Peyer's patch (tissue), 4 donors: ENCODE results near the gene CGNL1. TPM values are rescaled to one million over a fixed set of nuclear protein-coding genes. Genes with fewer than 3 reads are reported as not detected.

ENCODE experiments used
- DNase-seq, 3 donors: peaks; one replicate each; pipeline ENCODE4 v3.0.0-alpha.2; 2017 to 2019
- H3K27ac ChIP-seq, 4 donors: fragments of 200-600 bp; sonication (generic); one replicate each; pipeline ENCODE4 v1.5.1; 2016 to 2019
- H3K27me3 ChIP-seq, 2 donors: fragments of 200-600 bp; sonication (generic); one replicate each; pipeline ENCODE4 v1.5.1; 2019
- H3K36me3 ChIP-seq, 3 donors: fragments of 200-600 bp; sonication (generic); one replicate each; pipeline ENCODE4 v1.5.1; 2016 to 2019
- H3K4me1 ChIP-seq, 4 donors: fragments of 200-600 bp; sonication (generic); one replicate each; pipeline ENCODE4 v1.5.1; 2016 to 2019
- H3K4me3 ChIP-seq, 4 donors: fragments of 200-600 bp; sonication (generic); 1 replicate in 3 of 4; 2 replicates in 1 of 4; pipeline ENCODE4 v1.5.1; 2016 to 2019; ENCODE audit warnings: mild to moderate bottlenecking in 1 of 4
- H3K9me3 ChIP-seq, 4 donors: fragments of 200-600 bp; sonication (generic); one replicate each; pipeline ENCODE4 v1.5.1; 2016 to 2019; ENCODE audit warnings: mild to moderate bottlenecking in 1 of 4
- POLR2A ChIP-seq, 2 donors: fragments of 450-650 bp; IDR thresholded peaks; one replicate each; pipeline ENCODE4 v1.5.1; 2017; ENCODE audit warnings: antibody characterized with exemption in 2 of 2, mild to moderate bottlenecking in 2 of 2, moderate library complexity in 2 of 2
- total RNA-seq, 4 donors: library from RNA; depleted of rRNA; stranded (reverse); fragments of >200 nt; gene quantifications; one replicate each; pipeline ENCODE4 v1.1.0, GENCODE V29; 2016
- TF ChIP-seq, protein P1 (sequence below), 6 experiments: fragments of 450-650 bp in 4 of 6; fragments of 200-600 bp in 2 of 6; sonication (generic) in 1 of 6; IDR thresholded peaks; one replicate each; pipeline ENCODE4 v1.5.1; 2017 to 2019; ENCODE audit warnings: antibody characterized with exemption in 6 of 6, mild to moderate bottlenecking in 3 of 6, moderate library complexity in 1 of 6

Gene CGNL1
- total RNA-seq, 4 donors from 2014 or later, result 1.2 to 9.9 (median 2.1) TPM

DNA sequence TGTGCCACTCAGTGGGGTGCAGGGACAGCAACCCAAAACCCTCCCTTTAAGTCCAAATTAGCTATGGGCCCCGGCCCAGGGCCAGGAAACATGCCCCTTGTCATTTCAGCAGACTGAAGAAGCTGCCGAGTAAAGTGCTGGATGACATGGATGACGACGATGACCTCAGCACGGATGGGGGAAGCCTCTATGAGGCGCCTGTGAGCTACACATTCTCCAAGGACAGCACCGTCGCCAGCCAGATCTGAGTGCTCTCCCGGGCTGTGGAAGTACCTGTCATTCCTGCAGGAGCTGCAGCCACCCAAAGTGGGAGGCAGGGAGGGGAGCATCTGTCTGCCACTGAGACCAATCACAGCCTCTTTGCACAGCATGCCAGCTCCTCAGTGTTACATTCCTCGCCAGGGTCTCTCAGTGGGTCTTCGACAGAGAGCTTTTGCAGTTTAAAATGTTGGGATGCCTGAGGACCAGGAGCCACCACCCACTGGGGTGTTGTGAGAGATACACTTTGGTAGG lies 171.0 kb downstream of the CGNL1 start:
- Histone ChIP-seq H3K4me3 (no peak overlapping the region), H3K9me3 (no peaks in the 10 kb centered on the region), H3K4me1 (no peaks in the 10 kb centered on the region), H3K27me3 (no peaks in the 10 kb centered on the region), H3K27ac (no peak overlapping the region), H3K36me3 (no peaks in the 10 kb centered on the region)
- TF ChIP-seq, protein P1, sequence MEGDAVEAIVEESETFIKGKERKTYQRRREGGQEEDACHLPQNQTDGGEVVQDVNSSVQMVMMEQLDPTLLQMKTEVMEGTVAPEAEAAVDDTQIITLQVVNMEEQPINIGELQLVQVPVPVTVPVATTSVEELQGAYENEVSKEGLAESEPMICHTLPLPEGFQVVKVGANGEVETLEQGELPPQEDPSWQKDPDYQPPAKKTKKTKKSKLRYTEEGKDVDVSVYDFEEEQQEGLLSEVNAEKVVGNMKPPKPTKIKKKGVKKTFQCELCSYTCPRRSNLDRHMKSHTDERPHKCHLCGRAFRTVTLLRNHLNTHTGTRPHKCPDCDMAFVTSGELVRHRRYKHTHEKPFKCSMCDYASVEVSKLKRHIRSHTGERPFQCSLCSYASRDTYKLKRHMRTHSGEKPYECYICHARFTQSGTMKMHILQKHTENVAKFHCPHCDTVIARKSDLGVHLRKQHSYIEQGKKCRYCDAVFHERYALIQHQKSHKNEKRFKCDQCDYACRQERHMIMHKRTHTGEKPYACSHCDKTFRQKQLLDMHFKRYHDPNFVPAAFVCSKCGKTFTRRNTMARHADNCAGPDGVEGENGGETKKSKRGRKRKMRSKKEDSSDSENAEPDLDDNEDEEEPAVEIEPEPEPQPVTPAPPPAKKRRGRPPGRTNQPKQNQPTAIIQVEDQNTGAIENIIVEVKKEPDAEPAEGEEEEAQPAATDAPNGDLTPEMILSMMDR (IDR thresholded peaks at IDR 0.05), result no peak
- no peak for TF ChIP-seq POLR2A (IDR thresholded peaks at IDR 0.05)
- no peak for DNase-seq

DNA sequence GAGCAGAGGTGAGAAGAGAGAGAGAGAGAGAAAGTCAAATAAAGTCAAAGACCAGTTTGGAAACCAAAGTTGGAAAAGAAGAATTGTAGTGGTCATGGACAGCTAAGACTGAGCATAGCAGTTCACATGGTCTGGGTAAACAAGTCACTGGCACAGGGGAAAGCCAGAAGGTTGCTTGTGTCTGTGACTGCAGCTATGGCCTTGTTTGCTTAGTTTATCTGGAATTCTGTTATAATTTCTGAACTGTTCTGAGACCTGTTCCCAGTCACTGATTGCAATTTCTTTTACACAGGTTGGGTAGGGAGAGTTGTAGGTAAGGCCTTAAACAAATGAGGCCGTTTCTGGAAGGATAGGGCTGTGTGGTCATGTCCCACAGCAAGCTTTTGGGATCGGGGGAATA lies 172.0 kb downstream of the CGNL1 start:
- no peak for DNase-seq
- H3K4me3 ChIP-seq, result no peak overlapping the region

DNA sequence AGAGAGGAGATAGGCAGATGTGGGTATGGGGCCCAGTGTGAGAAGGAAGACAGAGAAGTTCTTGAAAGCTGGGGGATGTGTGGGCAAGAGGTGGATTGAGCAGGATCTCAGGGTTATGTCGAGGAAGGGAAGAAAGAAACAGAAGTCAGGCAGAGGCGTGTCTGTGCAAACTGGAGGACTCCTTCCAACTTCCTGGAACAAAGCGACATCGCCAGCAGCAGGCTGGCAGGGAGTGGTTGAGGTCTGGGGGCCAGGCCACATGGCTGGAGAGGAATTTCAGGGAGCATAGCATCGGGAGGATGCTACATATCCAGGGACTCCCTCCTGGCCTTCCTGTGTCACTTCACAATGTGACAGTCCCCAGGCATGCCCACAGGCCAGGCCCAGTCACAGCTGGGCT lies 172.5 kb downstream of the CGNL1 start:
- TF ChIP-seq, protein P1 (IDR thresholded peaks at IDR 0.05), result no peak
- no peak for TF ChIP-seq POLR2A (IDR thresholded peaks at IDR 0.05)
- no peak overlapping the region for H3K4me3 ChIP-seq
- H3K27me3 ChIP-seq, result no peaks in the 10 kb centered on the region
- no peak for DNase-seq
- H3K27ac ChIP-seq, result no peak overlapping the region
- H3K36me3 ChIP-seq, result no peaks in the 10 kb centered on the region
- no peaks in the 10 kb centered on the region for H3K9me3 ChIP-seq
- no peaks in the 10 kb centered on the region for H3K4me1 ChIP-seq

More for the DNA sequence above, 172.0 kb downstream of the CGNL1 start:
- H3K36me3 ChIP-seq, result no peaks in the 10 kb centered on the region
- H3K27ac ChIP-seq, result no peak overlapping the region
- H3K9me3 ChIP-seq, result no peaks in the 10 kb centered on the region
- no peaks in the 10 kb centered on the region for H3K4me1 ChIP-seq
- no peaks in the 10 kb centered on the region for H3K27me3 ChIP-seq
- TF ChIP-seq POLR2A (IDR thresholded peaks at IDR 0.05), result no peak
- TF ChIP-seq, protein P1 (IDR thresholded peaks at IDR 0.05), result no peak

DNA sequence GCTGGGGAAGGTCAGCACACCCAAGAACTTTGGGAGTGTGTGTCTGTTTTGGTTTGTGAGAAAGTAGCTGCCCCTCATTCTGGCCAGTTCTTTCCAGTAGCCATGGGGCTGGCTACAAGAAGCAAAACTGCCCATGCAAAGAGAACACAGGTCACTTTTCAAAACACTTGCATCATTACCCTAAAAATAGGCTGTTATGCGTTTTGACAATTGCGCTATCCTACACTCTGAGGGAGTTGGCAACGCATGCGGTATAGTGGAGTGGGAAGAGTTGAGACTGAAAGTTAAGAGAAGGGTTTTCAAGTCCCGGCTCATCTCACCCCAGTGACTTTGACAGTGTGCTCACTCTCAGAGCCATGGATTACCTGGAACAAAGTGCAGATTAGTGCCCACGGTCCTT lies 173.6 kb downstream of the CGNL1 start:
- no peak overlapping the region for H3K4me3 ChIP-seq
- no peak overlapping the region for H3K27ac ChIP-seq
- no peak for TF ChIP-seq POLR2A (IDR thresholded peaks at IDR 0.05)
- TF ChIP-seq, protein P1 (IDR thresholded peaks at IDR 0.05), result no peak
- no peaks in the 10 kb centered on the region for H3K36me3 ChIP-seq
- no peak for DNase-seq
- H3K9me3 ChIP-seq, result no peaks in the 10 kb centered on the region
- H3K4me1 ChIP-seq, result peaks cover 0 to under 1% (median 0%) of the 10 kb centered on the region in 4 donors
- H3K27me3 ChIP-seq, result no peaks in the 10 kb centered on the region

DNA sequence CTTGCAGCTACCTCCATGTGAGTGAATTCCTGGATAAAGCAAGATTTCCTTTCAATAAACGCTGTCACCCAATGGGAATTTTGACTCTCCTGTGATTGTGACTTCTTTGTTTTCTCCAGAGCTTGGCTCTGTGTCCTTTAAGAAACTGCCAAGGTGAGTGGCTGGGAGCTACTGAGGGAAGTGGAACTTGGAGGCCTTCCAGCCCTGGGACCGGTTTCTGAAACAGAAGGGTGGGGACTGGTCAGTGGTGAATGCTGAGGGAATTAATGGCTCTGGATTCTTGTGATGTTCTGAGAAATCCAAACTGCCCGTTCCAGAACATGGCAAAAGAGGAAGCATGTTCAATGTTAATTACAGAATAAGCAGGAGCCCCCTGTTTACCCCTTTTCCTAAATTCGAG lies 174.3 kb downstream of the CGNL1 start:
- TF ChIP-seq, protein P1 (IDR thresholded peaks at IDR 0.05), result no peak
- TF ChIP-seq POLR2A (IDR thresholded peaks at IDR 0.05), result no peak
- Histone ChIP-seq H3K4me1 (peaks cover 0 to 3% (median 0%) of the 10 kb centered on the region in 4 donors), H3K4me3 (no peak overlapping the region), H3K9me3 (no peaks in the 10 kb centered on the region), H3K36me3 (no peaks in the 10 kb centered on the region), H3K27me3 (no peaks in the 10 kb centered on the region), H3K27ac (no peak overlapping the region)
- DNase-seq, result peak in 1 of 3 donors; percentile 51
